ENCODE measurements around the gene HIGD1C.

Gene HIGD1C

GRCh38 chr12:50990147-50990727, 37.9 kb downstream of the HIGD1C start:
- no peak for DNase-seq (ENCODE audit: low spot score)
- in situ Hi-C loops (cut with MboI; ENCODE audit: low pct_unique_long_range_greater_than_20kb, low sequenced_read_pairs, unreplicated experiment) = no loop called here
- TF ChIP-seq CTCF (IDR thresholded peaks at IDR 0.05; ENCODE audit: extremely low read depth, insufficient read depth, missing control alignments) = no peak

DNA sequence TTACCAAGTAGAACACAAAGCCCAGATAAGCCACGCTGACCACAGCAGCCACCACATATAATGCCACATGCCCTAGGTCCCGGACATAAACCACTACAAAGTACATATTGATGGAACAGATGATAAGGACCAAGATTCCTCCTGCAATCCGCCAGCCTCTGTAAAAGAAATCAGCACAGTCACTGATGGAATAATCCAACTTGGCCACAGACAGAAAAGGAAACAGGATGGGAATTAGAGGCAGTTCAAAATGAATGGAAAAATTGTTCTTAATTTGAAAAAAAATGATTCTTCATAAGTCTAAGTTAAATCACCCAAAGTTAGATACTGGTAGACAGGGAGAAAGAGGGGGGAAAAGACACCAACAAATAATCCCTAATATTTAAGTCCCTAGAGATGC, 38.4 kb downstream of the HIGD1C start:
- no peak for DNase-seq (ENCODE audit: low spot score)
- TF ChIP-seq CTCF (IDR thresholded peaks at IDR 0.05; ENCODE audit: extremely low read depth, insufficient read depth, missing control alignments) = no peak
- in situ Hi-C loops (cut with MboI; ENCODE audit: low pct_unique_long_range_greater_than_20kb, low sequenced_read_pairs, unreplicated experiment) = no loop called here

GRCh38 chr12:50991291-50991690, 38.9 kb downstream of the HIGD1C start:
- no peak for TF ChIP-seq CTCF (IDR thresholded peaks at IDR 0.05; ENCODE audit: extremely low read depth, insufficient read depth, missing control alignments)

GRCh38 chr12:50992819-50993218, 40.5 kb downstream of the HIGD1C start:
- no peak for TF ChIP-seq CTCF (IDR thresholded peaks at IDR 0.05; ENCODE audit: extremely low read depth, insufficient read depth, missing control alignments)
- no peak for DNase-seq (ENCODE audit: low spot score)
- in situ Hi-C loops (cut with MboI; ENCODE audit: low pct_unique_long_range_greater_than_20kb, low sequenced_read_pairs, unreplicated experiment) = no loop called here

More at GRCh38 chr12:50991291-50991690, 38.9 kb downstream of the HIGD1C start:
- no peak for DNase-seq (ENCODE audit: low spot score)
- in situ Hi-C loops (cut with MboI; ENCODE audit: low pct_unique_long_range_greater_than_20kb, low sequenced_read_pairs, unreplicated experiment) = no loop called here

- TF ChIP-seq CTCF (IDR thresholded peaks at IDR 0.05; ENCODE audit: extremely low read depth, insufficient read depth, missing control alignments) = no peak
- in situ Hi-C loops (cut with MboI; ENCODE audit: low pct_unique_long_range_greater_than_20kb, low sequenced_read_pairs, unreplicated experiment) = no loop called here
- no peak for DNase-seq (ENCODE audit: low spot score)
These were observed 46.7 kb downstream of the HIGD1C start for GRCh38 chr12:50999093-50999492.

- TF ChIP-seq CTCF (IDR thresholded peaks at IDR 0.05; ENCODE audit: extremely low read depth, insufficient read depth, missing control alignments) = no peak
- no peak for DNase-seq (ENCODE audit: low spot score)
- in situ Hi-C loops (cut with MboI; ENCODE audit: low pct_unique_long_range_greater_than_20kb, low sequenced_read_pairs, unreplicated experiment) = no loop called here
These were observed 47.9 kb downstream of the HIGD1C start for GRCh38 chr12:51000245-51000644.

DNA sequence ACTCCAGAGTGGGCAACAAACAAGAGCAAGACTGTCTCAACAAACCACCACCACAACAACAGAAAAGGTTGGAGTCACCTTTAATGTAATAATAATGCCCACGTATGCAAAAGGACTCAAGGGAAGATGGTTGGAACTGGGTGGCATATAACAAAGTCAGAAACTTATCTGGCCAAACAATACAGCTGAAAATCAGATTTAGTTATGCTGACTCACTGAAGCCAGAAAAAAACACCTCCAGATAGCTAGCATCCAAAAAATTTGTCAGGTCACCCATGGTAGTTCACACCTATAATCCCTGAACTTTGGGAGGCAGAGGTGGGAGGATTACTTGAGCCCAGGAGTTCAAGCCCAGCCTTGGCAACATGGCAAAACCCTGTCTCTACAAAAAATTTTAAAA, 49.5 kb downstream of the HIGD1C start:
- TF ChIP-seq CTCF (IDR thresholded peaks at IDR 0.05; ENCODE audit: extremely low read depth, insufficient read depth, missing control alignments) = no peak
- in situ Hi-C loops (cut with MboI; ENCODE audit: low pct_unique_long_range_greater_than_20kb, low sequenced_read_pairs, unreplicated experiment) = no loop called here
- DNase-seq (ENCODE audit: low spot score) = no peak

Data from GM13977 (cell line).